Measurements from ENCODE around the gene RANBP10. TPM values are rescaled to one million over a fixed set of nuclear protein-coding genes. Genes with fewer than 3 reads are reported as not detected.

The RANBP10 gene
- total RNA-seq, 1 donor from 2014 or later = 34.4 TPM

- intact Hi-C loops (cut with micrococcal nuclease) = loop anchor here (1.0 to 5.0 kb wide), 8 partner anchors 9 to 394 kb away; partner anchors contain the start of genes NUTF2, PSKH1, RANBP10 and THAP11
These were observed 27.3 kb upstream of the RANBP10 start for GRCh38 chr16:67833415-67834241.

- intact Hi-C loops (cut with micrococcal nuclease) = loop anchor here (1.0 to 5.0 kb wide), 8 partner anchors 9 to 394 kb away; partner anchors contain the start of genes NUTF2, PSKH1, RANBP10 and THAP11
These were observed 26.7 kb upstream of the RANBP10 start for GRCh38 chr16:67833030-67833414.

- intact Hi-C loops (cut with micrococcal nuclease) = no loop called here
These were observed 22.3 kb upstream of the RANBP10 start for GRCh38 chr16:67828651-67829050.

- intact Hi-C loops (cut with micrococcal nuclease) = no loop called here
These were observed 19.5 kb upstream of the RANBP10 start for GRCh38 chr16:67825906-67826305.

GRCh38 chr16:67825119-67825518, 18.8 kb upstream of the RANBP10 start:
- intact Hi-C loops (cut with micrococcal nuclease) = no loop called here

GRCh38 chr16:67822511-67822910, 16.2 kb upstream of the RANBP10 start:
- intact Hi-C loops (cut with micrococcal nuclease) = no loop called here

GRCh38 chr16:67820608-67821259, 14.4 kb upstream of the RANBP10 start:
- intact Hi-C loops (cut with micrococcal nuclease) = no loop called here

GRCh38 chr16:67814567-67814966, 8.2 kb upstream of the RANBP10 start:
- intact Hi-C loops (cut with micrococcal nuclease) = no loop called here

GRCh38 chr16:67811899-67812298, 5.5 kb upstream of the RANBP10 start:
- intact Hi-C loops (cut with micrococcal nuclease) = no loop called here

- intact Hi-C loops (cut with micrococcal nuclease) = loop anchor here (2.0 to 5.0 kb wide), 3 partner anchors 26 to 215 kb away; partner anchors contain the start of genes DDX28, DUS2 and EDC4
These were observed 855 bp upstream of the RANBP10 start for GRCh38 chr16:67807148-67807682.

- intact Hi-C loops (cut with micrococcal nuclease) = loop anchor here (1.0 to 5.0 kb wide), 19 partner anchors 10 to 579 kb away; partner anchors contain the start of genes ACD, ATP6V0D1, C16orf86 and CTCF
These were observed 487 bp downstream of the RANBP10 start for GRCh38 chr16:67805718-67806427.

GRCh38 chr16:67804853-67805542, 1.4 kb downstream of the RANBP10 start:
- intact Hi-C loops (cut with micrococcal nuclease) = loop anchor here (5.0 kb wide), 1 partner anchor 217 kb away; the partner anchor contains the start of genes DDX28 and DUS2

GRCh38 chr16:67803894-67804293, 2.5 kb downstream of the RANBP10 start:
- intact Hi-C loops (cut with micrococcal nuclease) = no loop called here

- intact Hi-C loops (cut with micrococcal nuclease) = no loop called here
These were observed 4.5 kb downstream of the RANBP10 start for GRCh38 chr16:67801883-67802282.

- intact Hi-C loops (cut with micrococcal nuclease) = no loop called here
These were observed 5.1 kb downstream of the RANBP10 start for GRCh38 chr16:67801241-67801640.

GRCh38 chr16:67800338-67800926, 5.9 kb downstream of the RANBP10 start:
- intact Hi-C loops (cut with micrococcal nuclease) = no loop called here

- intact Hi-C loops (cut with micrococcal nuclease) = no loop called here
These were observed 10.2 kb downstream of the RANBP10 start for GRCh38 chr16:67796099-67796718.

- intact Hi-C loops (cut with micrococcal nuclease) = no loop called here
These were observed 16.3 kb downstream of the RANBP10 start for GRCh38 chr16:67790071-67790470.

GRCh38 chr16:67786491-67786890, 19.9 kb downstream of the RANBP10 start:
- intact Hi-C loops (cut with micrococcal nuclease) = no loop called here

GRCh38 chr16:67783353-67783725, 23.0 kb downstream of the RANBP10 start:
- intact Hi-C loops (cut with micrococcal nuclease) = no loop called here
